ENCODE results near the gene FGL2. TPM values are rescaled to one million over a fixed set of nuclear protein-coding genes. Genes with fewer than 3 reads are reported as not detected.
"Not testable (repeated sequence)": the region's sequence is repeated elsewhere in the genome, so short reads cannot be mapped to it uniquely, and the experiment has no call there.

FGL2 gene
- 0.20 TPM in 1 of 2 replicates, not detected in the other for total RNA-seq (2014; rRNA removed; shearing (Covaris generic))

GRCh38 chr7:77199013-77199966 lies at the start of gene FGL2:
FGL2 (minus strand) TSS chr7:77199819; CDS start chr7:77199793, 26 bp downstream.
- peak; percentile 40 for DNase-seq (ENCODE audit: low read depth)

- no peak for DNase-seq (ENCODE audit: low read depth)
These were observed 48.5 kb upstream of the FGL2 start for GRCh38 chr7:77248154-77248553.

- peak; percentile 68 for DNase-seq (ENCODE audit: low read depth)
These were observed 47.7 kb upstream of the FGL2 start for GRCh38 chr7:77247206-77247850.

- DNase-seq (ENCODE audit: low read depth) = peak; percentile 17
These were observed 46.5 kb upstream of the FGL2 start for GRCh38 chr7:77246026-77246640.

- DNase-seq (ENCODE audit: low read depth) = peak; percentile 65
These were observed 45.6 kb upstream of the FGL2 start for GRCh38 chr7:77245015-77245755.

GRCh38 chr7:77244222-77244934 lies 44.8 kb upstream of the FGL2 start:
- DNase-seq (ENCODE audit: low read depth) = peak; percentile 17

- DNase-seq (ENCODE audit: low read depth) = no peak
These were observed 42.9 kb upstream of the FGL2 start for GRCh38 chr7:77242554-77242953.

GRCh38 chr7:77242068-77242467 lies 42.4 kb upstream of the FGL2 start:
- no peak for DNase-seq (ENCODE audit: low read depth)

- no peak for DNase-seq (ENCODE audit: low read depth)
These were observed 39.9 kb upstream of the FGL2 start for GRCh38 chr7:77239471-77239870.

GRCh38 chr7:77238703-77239136 lies 39.1 kb upstream of the FGL2 start:
- no peak for DNase-seq (ENCODE audit: low read depth)

- peak; percentile 31 for DNase-seq (ENCODE audit: low read depth)
These were observed 35.7 kb upstream of the FGL2 start for GRCh38 chr7:77235276-77235675.

- no peak for DNase-seq (ENCODE audit: low read depth)
These were observed 32.8 kb upstream of the FGL2 start for GRCh38 chr7:77232467-77232866.

- not testable (repeated sequence) for DNase-seq (ENCODE audit: low read depth)
These were observed 29.2 kb upstream of the FGL2 start for GRCh38 chr7:77228795-77229194.

GRCh38 chr7:77226357-77226839 lies 26.8 kb upstream of the FGL2 start:
- DNase-seq (ENCODE audit: low read depth) = peak; percentile 11

- no peak for DNase-seq (ENCODE audit: low read depth)
These were observed 23.6 kb upstream of the FGL2 start for GRCh38 chr7:77223261-77223660.

- no peak for DNase-seq (ENCODE audit: low read depth)
These were observed 23.2 kb upstream of the FGL2 start for GRCh38 chr7:77222819-77223218.

- DNase-seq (ENCODE audit: low read depth) = no peak
These were observed 22.4 kb upstream of the FGL2 start for GRCh38 chr7:77222065-77222464.

- not testable (repeated sequence) for DNase-seq (ENCODE audit: low read depth)
These were observed 20.2 kb upstream of the FGL2 start for GRCh38 chr7:77219701-77220331.

GRCh38 chr7:77217474-77218185 lies 18.0 kb upstream of the FGL2 start:
- no peak for DNase-seq (ENCODE audit: low read depth)
